ENCODE results near the gene ACAA2. TPM values are rescaled to one million over a fixed set of nuclear protein-coding genes. Genes with fewer than 3 reads are reported as not detected.
"Not testable (repeated sequence)": the region's sequence is repeated elsewhere in the genome, so short reads cannot be mapped to it uniquely, and the experiment has no call there.

Gene ACAA2
- total and polyA plus RNA-seq, 2 of the 8 experiments (the other 6 are each of a cell fraction or from before 2014, with no cell fraction given): 63.4 to 151 TPM

DNA sequence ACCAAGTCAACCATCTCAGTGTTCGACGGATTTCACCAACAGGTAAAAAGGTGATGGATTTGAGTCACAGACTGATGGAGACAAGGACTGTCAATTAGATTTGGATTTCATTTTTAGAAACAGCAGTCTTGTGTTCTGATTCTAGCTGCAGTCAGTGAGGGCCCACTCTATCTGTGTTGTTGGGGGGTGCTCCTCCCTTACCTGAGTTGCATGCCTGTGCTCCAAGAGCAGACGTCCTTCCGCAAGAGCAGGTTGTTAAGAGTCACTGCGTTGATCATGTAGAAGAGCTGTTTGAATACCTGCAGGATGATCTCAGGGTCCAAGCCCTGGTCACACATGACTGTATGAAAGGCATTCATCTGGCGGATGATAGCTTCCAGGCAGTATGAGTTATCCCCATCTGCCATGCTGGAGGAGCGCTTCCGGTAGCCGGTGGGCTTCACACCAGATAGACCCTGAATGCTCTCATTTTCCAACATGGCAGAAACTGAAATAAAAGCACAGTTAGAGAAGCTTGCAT is 24.0 kb upstream of the ACAA2 start:
- H3K36me3 ChIP-seq (ENCODE audit: control insufficient read depth in 2 of 4, insufficient read depth in 4 of 4, low read length in 3 of 4); H3K23ac ChIP-seq (ENCODE audit: insufficient read length); DNase-seq (ENCODE audit: low read depth in 1 of 2, low spot score in 2 of 2); H3K4me2 ChIP-seq (ENCODE audit: insufficient read depth in 1 of 2, low read depth in 2 of 2, low read length in 2 of 2); H3K56ac ChIP-seq (replicated peaks; ENCODE audit: insufficient read length, low read depth, low read length); H3K23me2 ChIP-seq (ENCODE audit: low read depth, low read length); H4K20me1 ChIP-seq (replicated peaks in 1 of 2; ENCODE audit: control insufficient read depth in 1 of 2, insufficient read depth in 2 of 2, low read length in 2 of 2); H3K9me3 ChIP-seq (ENCODE audit: insufficient read depth in 2 of 2, low read depth in 1 of 2, low read length in 1 of 2); H3K27ac ChIP-seq (ENCODE audit: low read depth, low read length); H2AK5ac ChIP-seq (ENCODE audit: low read depth, low read length); H4K8ac ChIP-seq (ENCODE audit: extremely low read depth, insufficient read depth, low read length); H2BK20ac ChIP-seq (ENCODE audit: low read length); H2BK12ac ChIP-seq (ENCODE audit: low read depth, low read length); H3K79me1 ChIP-seq (ENCODE audit: low read depth, low read length); H3K27me3 ChIP-seq (replicated peaks in 1 of 4; ENCODE audit: control insufficient read depth in 3 of 4, extremely low read depth in 1 of 4, insufficient read depth in 3 of 4, low read length in 3 of 4); H3K18ac ChIP-seq (ENCODE audit: extremely low read depth, low read length); H2AFZ ChIP-seq (ENCODE audit: low read length); H4K91ac ChIP-seq (replicated peaks; ENCODE audit: insufficient read length, low read length); H2BK120ac ChIP-seq (replicated peaks; ENCODE audit: low read depth, low read length); FAIRE-seq; H3K79me2 ChIP-seq (ENCODE audit: control insufficient read depth in 1 of 2, insufficient read depth in 2 of 2, low read length in 2 of 2); POLR2A ChIA-PET (ENCODE audit: partially characterized antibody); H3K4ac ChIP-seq (replicated peaks; ENCODE audit: insufficient read length, low read depth, low read length); H2BK15ac ChIP-seq (ENCODE audit: low read length); H3K4me3 ChIP-seq (ENCODE audit: extremely low read depth in 1 of 4, insufficient read depth in 2 of 4, low read depth in 3 of 4, low read length in 4 of 4); H3K4me1 ChIP-seq (replicated peaks in 1 of 4; ENCODE audit: control insufficient read depth in 3 of 4, insufficient read depth in 4 of 4, low read length in 3 of 4); H4K5ac ChIP-seq (ENCODE audit: insufficient read length, low read depth, low read length); H3K14ac ChIP-seq (ENCODE audit: insufficient read length); H2BK5ac ChIP-seq (ENCODE audit: low read depth, low read length); H3K9ac ChIP-seq (replicated peaks in 1 of 4; ENCODE audit: extremely low read depth in 1 of 4, low read depth in 3 of 4, low read length in 3 of 4): not testable (repeated sequence)
- CTCF ChIA-PET (ENCODE audit: partially characterized antibody): interaction anchor here (0.7 to 1.6 kb wide), 4 partner anchors 21 to 223 kb away, joined by 3 read pairs; no protein-coding TSS in a partner anchor
- 94% methylated on average over 9 of the region's 9 CpGs; no CpG with 5 or more reads in 1 of the 2 experiments for WGBS, 2 experiments (ENCODE audit: extremely low coverage in 1 of 2, insufficient coverage in 1 of 2, insufficient read length in 1 of 2, insufficient replicate concordance in 2 of 2, low coverage in 1 of 2, low lambda C conversion rate in 2 of 2, missing lambda C conversion rate in 1 of 2)
